Muscle of back (tissue), 11 donors: ENCODE data around the gene ATMIN. TPM values are rescaled to one million over a fixed set of nuclear protein-coding genes. Genes with fewer than 3 reads are reported as not detected.

Experiments used
- DNase-seq, 3 donors: peaks; one replicate each; pipeline versions ENCODE4 v3.0.0 to v3.0.0-alpha.2; 2013
- polyA plus RNA-seq, 10 donors: library from polyadenylated mRNA; unstranded; fragments of 120-200 nt; gene quantifications; one replicate each; pipeline ENCODE4 v1.2.1, GENCODE V29; 2013; ENCODE audit not compliant: insufficient read length in 10 of 10

ATMIN gene
- polyA plus RNA-seq, 10 donors, result 26.7 to 38.0 (median 31.4) TPM

DNA sequence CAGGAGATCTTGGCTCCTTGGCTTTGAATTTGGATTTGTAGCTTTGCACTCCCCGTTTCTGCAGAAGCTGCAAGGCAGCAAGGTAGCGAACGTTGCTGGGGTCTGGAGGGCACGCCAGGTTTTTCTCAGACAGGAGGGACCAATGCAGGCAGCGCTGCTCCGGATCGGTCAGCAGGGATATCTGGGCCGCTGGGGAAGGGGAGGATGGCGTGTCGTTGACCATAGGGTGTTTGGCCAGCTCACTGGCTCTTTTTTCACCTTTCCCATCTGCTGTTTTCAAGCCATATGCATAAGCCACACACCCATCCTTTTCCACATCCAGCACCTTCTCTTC lies 25.6 kb downstream of the ATMIN start:
- no peak for DNase-seq

DNA sequence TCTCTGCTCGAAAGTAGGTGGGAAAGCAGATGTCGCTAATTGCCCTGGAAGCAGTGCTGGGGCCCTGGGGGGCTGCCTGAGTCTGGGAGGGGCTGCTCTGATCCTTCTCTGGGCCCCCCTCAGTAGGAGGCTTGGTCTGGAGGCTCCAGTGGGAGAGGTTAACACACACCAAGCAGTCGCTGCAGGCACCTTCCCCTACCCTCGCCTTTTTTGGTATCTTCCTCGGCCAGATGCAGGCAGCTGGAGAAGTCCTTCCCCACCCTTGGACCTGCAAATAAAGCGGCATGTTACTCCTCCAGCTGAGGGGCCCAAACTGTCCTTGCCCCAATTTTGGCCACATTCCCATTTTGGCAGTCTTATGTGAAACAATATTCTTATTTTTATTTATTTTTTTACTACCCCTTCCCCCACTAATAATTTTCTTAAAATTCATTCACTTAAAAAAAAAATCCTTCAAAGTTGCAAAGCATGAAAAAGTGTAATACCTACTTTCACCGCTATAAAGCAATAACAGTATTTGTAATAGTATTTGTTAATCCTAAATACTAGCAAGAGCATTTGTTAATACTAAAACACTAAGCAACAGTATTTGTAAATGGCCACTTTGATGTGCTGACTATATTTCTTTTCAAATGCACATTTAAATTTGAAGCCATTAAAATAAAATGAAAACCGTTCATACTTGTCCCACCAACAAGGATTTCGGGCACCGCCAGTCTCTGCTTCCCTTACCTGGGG lies 26.4 kb downstream of the ATMIN start:
- no peak for DNase-seq

DNA sequence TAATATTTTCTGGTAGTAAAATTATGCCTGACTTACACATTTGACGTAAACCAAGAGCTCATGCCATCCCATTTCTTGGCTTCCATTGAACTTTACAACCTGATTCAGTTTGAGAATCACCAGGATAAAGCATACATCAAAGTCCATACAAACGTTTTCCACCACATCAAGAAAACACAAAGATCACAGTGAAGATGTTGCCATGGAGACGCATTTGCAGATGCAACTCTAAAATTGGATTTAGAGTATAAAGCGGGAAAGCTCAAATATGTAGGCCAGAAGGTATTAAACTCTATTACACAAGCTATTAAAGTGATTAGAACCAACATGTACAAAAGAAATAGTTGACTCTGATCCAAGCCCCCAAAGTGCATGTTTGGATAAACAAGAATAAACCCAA lies 31.0 kb downstream of the ATMIN start:
- DNase-seq, result no peak

DNA sequence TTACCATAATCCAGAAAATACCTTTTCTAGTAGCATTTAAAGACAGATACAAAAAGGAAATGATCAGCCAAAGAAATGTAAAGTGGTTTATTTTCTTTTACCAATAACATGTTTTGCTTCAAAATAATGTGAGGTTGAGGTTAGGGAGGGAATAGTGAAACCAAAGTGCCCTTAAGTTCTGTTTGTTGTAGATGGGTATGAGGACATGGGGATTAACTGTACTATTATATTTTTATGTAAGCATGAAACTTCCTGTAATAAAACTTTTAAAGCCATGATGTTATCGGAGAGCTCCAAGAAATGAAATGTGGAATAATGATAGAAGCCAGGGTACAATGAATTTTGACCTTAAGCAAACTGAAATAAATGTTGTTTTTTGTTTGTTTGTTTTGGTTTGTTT lies 31.5 kb downstream of the ATMIN start:
- DNase-seq, result no peak

DNA sequence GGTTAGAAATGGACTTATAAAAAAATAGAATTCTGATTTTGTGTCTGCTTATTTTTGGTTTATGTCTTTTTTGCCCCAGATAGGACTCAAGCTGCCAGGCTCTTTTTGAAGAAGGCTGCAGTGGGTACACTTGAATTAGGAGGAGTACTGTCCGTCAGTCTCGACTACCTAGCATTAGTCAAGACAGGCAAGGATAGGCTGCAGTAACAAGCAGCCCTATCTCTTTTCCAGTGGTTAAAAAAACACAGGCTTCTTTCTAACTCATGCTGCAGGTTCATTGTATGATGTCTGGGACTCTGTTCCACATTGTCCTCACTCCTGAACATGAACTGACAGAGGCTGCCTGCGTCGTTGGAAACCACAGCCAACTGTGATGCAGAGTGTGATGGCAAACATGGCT lies 33.4 kb downstream of the ATMIN start:
- DNase-seq, result no peak

DNA sequence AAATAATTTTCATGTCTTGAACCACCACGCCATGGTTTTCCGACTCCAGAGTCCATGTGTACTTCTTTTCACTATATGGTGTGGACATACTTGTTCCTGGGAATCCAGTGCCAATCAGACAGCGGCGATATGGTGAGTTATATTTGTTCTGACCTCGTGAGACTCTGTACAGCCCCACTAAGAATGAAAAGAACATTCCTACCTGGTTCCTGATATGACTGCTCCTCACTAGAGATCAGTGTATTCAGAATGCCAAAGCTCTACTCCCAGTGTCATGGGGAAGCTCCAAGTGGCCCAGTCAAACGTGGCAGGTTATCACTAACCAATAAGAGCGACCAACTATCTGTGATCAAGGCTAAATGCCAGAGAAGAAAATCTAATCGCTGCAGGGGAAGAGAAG lies 35.3 kb downstream of the ATMIN start:
- DNase-seq, result no peak

DNA sequence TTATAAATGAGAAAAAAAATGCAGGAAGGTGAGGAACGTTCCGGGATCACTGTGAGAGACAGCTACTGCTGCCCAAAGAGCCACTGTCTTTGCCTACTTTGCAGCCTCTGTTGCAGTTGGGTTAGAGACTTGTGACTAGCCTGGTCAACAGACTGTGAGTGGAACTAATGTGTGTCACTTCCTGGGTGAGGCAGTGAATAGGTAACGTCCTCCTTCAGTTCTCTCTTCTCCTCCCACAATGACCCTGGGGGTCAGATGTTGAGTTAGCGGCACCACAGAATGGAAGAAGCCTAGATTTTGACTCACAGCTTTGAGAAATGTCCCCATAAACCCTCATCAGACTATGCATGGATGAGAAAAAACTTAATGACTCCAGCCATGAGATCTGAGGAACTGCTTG lies 36.2 kb downstream of the ATMIN start:
- no peak for DNase-seq

DNA sequence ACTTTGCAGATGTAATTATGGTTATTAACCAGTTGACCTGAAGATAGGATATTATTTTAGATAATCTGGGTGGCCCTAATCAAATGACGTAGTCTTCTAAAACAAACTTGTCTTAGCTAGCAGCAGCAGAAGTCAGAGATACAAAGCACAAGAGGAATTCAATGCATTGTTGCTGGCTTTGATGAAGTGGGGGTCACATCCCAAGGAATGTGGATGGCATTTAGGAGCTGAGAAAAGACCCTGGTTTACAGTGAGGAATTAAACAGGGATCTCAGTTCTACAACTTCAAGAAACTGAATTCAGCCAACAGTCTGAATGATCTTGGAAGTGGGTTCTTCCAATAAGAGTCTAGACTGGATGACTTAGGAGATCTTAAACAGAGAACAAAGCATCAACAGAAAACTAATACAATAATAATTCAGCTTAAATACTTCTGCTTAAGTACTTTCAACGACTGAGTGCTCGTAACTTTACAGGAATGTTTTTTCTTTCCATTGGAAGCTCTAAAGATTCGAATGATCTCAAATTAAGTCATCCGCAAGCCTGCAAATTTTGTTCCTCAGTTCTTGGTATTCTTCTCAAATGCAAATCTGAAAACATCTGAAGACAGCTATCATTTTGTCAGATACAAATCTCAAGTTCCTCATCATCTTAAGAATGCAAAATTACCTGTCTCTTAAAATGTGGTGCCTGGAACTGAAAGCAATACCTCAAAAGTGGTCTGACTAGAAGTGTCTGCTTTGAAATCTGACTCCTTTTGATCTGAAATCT lies 38.1 kb downstream of the ATMIN start:
- DNase-seq, result no peak

DNA sequence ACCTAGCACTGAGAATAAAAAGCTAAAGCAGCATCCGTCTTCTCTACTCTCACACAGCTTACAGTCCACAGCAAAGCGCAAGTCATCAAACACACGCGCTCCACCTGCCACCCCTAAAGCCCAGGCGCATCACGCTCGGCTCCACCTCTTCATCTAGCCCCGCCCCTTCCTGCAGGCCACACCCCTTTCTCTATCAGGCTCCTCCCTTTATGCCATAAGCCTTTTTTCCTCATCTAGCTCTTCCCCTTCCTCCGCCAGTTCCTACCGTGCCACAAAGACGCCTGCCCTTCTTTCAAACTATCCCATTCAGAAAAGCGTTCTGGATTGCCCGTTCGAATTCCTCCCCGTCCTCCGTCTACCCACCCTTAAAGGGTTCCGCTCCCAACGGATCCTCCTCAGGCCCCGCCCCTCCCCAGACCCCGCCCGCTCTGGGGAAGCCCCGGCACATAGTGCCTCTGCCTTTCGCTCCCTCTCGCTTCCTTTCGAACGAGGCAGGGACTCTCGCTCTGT lies 41.0 kb downstream of the ATMIN start:
- peak in 1 of 3 donors; percentile 87 for DNase-seq

DNA sequence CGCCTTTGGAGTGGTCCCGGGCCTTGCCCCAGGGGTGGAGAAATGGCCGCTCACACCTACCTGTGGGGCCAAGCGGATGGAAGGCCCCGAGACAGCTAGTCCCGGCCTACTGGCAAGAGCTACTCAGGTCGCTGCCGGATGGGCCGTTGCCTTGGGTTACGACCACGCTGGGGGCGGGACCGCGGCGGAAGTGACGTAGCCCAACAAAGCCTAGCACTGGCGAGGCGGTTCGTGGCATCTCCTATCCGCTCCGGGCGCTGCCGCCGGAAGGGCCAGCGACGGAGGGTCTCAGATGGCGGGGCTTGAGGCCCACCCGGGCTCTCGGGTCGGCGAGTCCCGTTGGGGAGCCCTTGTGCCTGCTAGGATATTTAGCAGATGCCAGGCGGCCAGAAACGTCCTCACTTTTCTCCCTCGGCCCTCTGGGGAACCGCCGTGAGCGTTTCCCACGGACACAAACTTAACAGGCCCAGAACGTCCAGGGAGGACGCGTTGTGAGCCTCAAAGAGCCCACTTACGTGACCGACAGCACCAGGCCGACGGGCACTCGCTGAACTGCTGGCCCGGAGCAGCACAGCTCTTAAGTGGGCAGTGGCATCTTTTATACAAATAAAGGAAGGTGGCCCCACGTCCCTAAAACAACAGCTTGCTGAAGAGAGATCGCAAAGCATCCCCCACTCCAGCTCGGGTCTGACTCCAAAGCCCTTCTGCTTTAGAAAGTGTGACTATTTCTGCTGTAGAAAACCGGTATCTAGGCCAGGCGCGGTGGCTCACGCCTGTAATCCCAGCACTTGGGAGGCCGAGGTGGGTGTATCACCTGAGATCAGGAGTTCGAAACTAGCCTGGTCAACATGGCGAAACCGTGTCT lies 41.7 kb downstream of the ATMIN start, which contains the start of gene C16orf46:
Gene C16orf46, minus strand, starts transcription at position 163 of the 865 bp plus-strand sequence. CDS start 13,283 bp downstream, outside the sequence.
- DNase-seq, result peak; percentile 95 to 99 (median 97)

DNA sequence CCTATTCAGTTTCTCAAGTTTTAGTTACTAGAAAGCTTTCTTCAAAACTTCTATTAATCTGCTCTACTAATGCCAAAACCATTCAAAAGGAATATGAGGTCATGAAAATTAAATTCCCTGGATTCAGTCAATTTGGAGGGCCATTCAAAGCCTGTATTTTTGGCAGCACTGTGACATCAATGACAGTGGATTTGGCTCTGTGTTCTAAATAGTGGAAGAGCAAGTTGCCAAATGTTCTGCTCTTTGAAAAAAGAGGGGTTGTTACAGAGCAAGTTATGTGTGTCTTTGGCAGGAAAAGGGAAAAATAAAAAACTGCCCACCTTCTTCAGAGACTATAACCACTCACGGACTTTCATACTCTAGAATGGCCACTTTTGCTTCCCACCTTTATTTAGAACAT lies 44.6 kb downstream of the ATMIN start:
- peak in 1 of 3 donors; percentile 22 for DNase-seq

DNA sequence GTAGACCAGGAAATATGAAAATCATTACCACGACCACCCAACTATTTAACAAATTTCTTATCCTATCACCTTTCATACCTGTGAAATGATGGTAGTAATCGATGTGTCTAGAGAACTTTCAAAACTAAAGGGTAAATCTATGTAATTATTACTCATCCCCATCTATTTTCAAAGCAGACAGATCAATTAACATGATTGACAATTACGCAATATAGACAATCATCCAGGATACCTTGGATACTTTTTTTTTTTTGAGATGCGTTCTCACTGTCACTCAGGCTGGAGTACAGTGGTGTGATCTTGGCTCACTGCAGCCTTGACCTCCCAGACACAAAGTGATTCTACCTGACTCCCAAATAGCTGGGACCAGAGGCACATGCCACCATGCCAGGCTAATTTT lies 45.4 kb downstream of the ATMIN start:
- DNase-seq, result no peak

DNA sequence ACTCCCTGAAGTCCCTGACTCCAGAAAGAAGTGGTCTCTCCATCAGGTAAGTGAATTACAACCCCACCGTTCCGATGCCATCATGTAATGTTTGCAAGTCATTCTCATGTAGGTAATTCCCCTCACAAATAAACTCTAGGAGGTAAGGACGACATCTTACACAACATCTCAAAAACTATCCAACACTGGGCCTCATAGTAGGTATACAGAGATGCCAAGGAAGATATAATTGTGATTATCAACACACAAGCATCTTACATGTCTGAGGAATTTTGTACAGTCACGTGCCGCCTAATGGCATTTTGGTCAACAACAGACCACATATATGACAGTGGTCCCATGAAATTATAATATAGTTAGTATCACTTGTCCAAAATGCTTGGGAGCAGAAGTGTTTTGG lies 53.2 kb downstream of the ATMIN start:
- no peak for DNase-seq

DNA sequence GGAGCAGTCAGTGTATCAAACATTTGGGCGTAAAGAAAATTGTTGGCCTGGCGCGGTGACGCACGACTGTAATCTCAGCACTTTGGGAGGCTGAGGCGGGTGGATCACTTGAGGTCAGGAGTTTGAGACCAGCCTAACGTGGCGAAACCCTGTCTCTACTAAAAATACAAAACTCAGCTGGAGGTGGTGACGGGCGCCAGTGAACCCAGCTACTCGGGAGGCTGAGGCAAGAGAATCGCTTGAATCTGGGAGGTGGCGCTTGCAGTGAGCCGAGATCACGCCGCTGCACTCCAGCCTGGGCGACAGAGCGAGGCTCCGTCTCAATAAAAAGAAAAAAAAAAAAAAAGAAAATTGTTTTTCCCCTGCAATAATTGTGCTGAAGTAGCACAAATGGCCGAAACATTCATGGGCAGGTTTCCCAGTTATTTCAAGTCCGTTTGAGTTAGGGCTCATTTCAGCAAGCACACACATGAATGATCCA lies 59.2 kb downstream of the ATMIN start:
- peak; percentile 10 to 63 (median 40) for DNase-seq

DNA sequence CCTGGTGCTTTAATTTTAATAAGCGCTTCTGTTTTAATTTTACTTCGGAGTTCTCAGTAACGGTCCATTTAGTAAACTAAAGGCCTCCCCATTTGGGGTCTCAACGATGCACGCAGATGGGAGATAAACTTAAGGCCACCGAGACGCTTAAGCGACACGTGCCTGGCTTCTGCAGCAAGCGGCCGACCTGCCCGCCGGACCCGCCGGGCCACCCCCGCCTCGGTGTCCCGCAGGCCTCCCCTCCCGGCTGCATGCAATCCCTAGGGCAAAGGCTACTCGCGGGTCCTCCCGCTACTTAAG lies 60.0 kb downstream of the ATMIN start:
- no peak for DNase-seq

DNA sequence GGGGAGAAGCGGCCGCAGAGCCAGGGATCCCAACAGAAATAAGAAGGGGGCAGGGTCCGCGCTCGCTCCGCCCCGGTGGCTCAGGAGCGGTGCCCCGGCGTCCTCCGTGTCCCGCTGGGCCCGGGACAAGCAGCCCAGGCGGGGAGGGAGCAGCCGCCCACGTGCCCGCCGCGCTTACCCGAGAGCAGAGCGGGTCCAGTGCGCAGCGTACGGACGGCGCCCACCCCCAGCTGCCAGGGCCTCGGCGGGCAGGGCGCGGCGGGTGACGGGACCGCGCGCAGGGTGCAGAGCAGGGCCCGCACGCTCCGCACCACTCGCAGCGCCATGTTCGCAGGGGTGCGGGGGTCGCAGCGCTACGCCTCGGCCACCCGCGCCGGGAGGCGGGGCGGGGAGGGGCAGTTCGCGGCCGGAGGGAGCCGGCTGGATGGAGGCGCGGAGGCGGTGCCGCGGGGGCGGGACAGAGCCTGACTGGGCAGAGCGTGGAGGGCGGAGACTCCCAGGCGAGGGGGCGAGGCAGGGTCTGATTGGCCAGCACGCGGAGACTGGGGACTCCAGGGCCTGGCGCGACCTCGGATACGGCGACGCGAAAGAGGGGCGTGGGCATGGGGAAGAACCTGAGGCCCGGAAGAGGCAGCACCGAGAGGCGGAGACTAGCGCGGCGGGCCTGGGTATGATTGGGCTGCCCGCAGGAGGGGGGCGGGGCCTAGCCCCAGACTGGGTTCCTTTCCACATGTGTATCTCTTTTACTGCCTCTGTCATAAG lies 60.5 kb downstream of the ATMIN start, which contains the start of gene GCSH:
Gene GCSH, minus strand, starts transcription at position 443 of the 762 bp plus-strand sequence. Its CDS starts 117 bp downstream, at position 326.
- DNase-seq, result peak; percentile 98 to 100 (median 99)

DNA sequence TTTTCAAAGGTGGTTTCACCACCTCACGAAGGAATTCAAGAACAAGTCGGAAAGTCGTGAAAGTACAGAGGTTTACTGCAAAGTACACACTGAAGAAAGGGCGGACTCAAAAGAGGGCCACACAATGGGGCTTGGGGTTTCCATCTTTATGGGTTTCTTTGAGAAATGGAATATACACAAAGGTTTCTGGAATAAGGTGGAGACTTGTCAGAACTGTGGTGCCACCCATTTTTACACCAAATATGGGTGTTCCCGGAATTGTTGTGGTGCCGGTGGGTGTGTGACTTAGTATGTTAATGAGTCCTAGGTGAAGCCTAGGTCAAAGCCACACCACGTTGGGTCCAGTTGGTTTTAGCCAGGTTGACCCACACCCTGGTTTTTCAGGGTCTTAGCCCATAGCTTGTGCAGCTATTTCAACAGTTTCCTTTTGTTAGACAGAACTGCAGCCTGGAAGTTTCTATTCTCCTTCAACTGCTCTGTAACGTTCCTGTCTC lies 61.1 kb downstream of the ATMIN start:
- DNase-seq, result no peak
